ENCODE results near the gene USP5. TPM values are rescaled to one million over a fixed set of nuclear protein-coding genes. Genes with fewer than 3 reads are reported as not detected.
A peak's percentile ranks its signal among the peaks of the same experiment; 100 is the strongest.

Gene USP5
- total RNA-seq, 2 donors from 2014 or later, result 35.3 to 45.1 TPM

- no peak for DNase-seq (ENCODE audit: low spot score)
- H3K27me3 ChIP-seq, result no peaks in the 10 kb centered on the region
- TF ChIP-seq CTCF (IDR thresholded peaks at IDR 0.05), result no peak
- H3K4me1 ChIP-seq, result peaks cover 0 to 6% of the 10 kb centered on the region in 2 donors
- H3K9me3 ChIP-seq, result no peaks in the 10 kb centered on the region
- no peak within 1 kb of the TSS for H3K4me3 ChIP-seq
- H3K27ac ChIP-seq, result peak within 1 kb of the TSS; percentile 31 to 48
- peaks cover 70% of the 10 kb centered on the region for H3K36me3 ChIP-seq
Observed at GRCh38 chr12:6840761-6841515, 11.0 kb upstream of the USP5 start, which contains the start of gene GNB3. Gene GNB3 (plus strand): TSS chr12:6840925. CDS start chr12:6841288, 363 bp downstream.

DNA sequence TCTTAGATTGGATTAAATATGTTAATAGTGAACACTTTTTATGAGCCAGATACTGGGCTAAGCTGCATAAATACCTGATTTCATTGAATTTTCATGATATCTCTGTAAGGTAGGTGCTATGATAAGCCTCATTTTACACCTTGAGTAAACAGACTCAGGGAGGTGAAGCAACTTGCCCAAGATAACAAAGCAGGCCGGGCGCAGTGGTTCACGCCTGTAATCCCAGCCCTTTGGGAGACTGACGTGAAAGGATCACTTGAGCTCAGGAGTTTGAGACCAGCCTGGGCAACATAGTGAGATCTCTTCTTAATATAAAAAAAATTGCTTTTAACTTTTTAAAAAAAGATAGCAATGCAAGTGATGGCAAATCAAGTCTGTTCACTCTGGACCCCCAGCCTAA is 9.9 kb upstream of the USP5 start:
- Histone ChIP-seq H3K9me3 (no peaks in the 10 kb centered on the region), H3K4me1 (peaks cover 0 to 5% of the 10 kb centered on the region in 2 donors), H3K36me3 (peaks cover 72% of the 10 kb centered on the region), H3K27me3 (no peaks in the 10 kb centered on the region), H3K27ac (no peak overlapping the region), H3K4me3 (no peak overlapping the region)
- DNase-seq (ENCODE audit: low spot score), result no peak
- no peak for TF ChIP-seq CTCF (IDR thresholded peaks at IDR 0.05)

- Histone ChIP-seq H3K36me3 (peaks cover 65% of the 10 kb centered on the region), H3K27ac (no peak overlapping the region), H3K9me3 (no peaks in the 10 kb centered on the region), H3K4me3 (no peak overlapping the region), H3K27me3 (no peaks in the 10 kb centered on the region), H3K4me1 (peaks cover 0 to 5% of the 10 kb centered on the region in 2 donors)
- no peak for TF ChIP-seq CTCF (IDR thresholded peaks at IDR 0.05)
- no peak for DNase-seq (ENCODE audit: low spot score)
Observed at GRCh38 chr12:6843118-6843902, 8.6 kb upstream of the USP5 start.

DNA sequence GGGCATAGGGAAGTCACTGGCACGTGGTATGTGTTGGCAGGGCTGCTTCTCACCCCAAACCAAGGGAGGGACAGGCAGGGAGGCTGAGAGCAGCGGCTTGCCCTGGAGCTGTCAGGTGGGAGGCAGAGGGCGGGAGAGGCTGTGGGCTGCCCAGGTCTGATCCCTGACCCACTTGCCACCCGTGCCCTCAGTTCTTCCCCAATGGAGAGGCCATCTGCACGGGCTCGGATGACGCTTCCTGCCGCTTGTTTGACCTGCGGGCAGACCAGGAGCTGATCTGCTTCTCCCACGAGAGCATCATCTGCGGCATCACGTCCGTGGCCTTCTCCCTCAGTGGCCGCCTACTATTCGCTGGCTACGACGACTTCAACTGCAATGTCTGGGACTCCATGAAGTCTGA is 6.6 kb upstream of the USP5 start:
- H3K9me3 ChIP-seq, result no peaks in the 10 kb centered on the region
- no peaks in the 10 kb centered on the region for H3K27me3 ChIP-seq
- no peak overlapping the region for H3K4me3 ChIP-seq
- no peak for TF ChIP-seq CTCF (IDR thresholded peaks at IDR 0.05)
- peaks cover 49% of the 10 kb centered on the region for H3K36me3 ChIP-seq
- DNase-seq (ENCODE audit: low spot score), result no peak
- no peak overlapping the region for H3K27ac ChIP-seq
- peaks cover 0 to 1% of the 10 kb centered on the region in 2 donors for H3K4me1 ChIP-seq

DNA sequence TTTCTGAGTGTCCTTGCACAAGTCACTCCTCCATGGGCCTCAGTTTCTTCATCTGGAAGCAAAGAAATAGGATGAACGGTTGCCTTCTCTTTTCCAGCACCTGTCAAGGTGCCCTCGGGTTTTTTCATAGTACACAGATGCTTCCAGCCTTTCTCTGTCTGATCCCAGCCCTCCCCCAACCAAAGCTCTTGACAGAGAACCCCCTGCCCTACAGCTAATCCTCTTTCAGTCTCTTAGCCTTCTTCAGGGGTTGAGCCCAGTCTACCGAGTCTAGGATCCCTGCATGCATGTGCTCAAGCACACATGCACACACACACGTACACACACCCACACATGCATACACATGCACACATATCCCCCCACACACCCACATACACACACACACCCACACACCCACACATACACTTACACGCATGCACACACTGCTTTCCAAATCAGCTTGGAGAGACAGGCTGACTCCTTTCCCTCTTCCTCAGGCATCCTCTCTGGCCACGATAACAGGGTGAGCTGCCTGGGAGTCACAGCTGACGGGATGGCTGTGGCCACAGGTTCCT is 5.6 kb upstream of the USP5 start:
- H3K27ac ChIP-seq, result no peak overlapping the region
- TF ChIP-seq CTCF (IDR thresholded peaks at IDR 0.05), result no peak

More for the DNA sequence above, 5.6 kb upstream of the USP5 start:
- peaks cover 0 to 5% of the 10 kb centered on the region in 2 donors for H3K4me1 ChIP-seq
- no peaks in the 10 kb centered on the region for H3K27me3 ChIP-seq
- H3K9me3 ChIP-seq, result no peaks in the 10 kb centered on the region
- no peak for DNase-seq (ENCODE audit: low spot score)
- peaks cover 49% of the 10 kb centered on the region for H3K36me3 ChIP-seq
- no peak overlapping the region for H3K4me3 ChIP-seq

All from right atrium auricular region (tissue), 2 donors.